DND-41 (cell line): ENCODE measurements around the gene PTPRG.

Experiments
- CTCF ChIP-seq: IDR thresholded peaks from 2 replicates; pipeline ENCODE4 v1.5.1; 2012; ENCODE audit warnings: borderline replicate concordance, low read length, moderate library complexity, mild to moderate bottlenecking; ENCODE audit not compliant: poor library complexity, severe bottlenecking; ENCODE audit errors: extremely low read depth
- EZH2 ChIP-seq: IDR thresholded peaks from 3 replicates; pipeline ENCODE4 v1.6.1; 2012; ENCODE audit warnings: borderline replicate concordance, low read depth, mild to moderate bottlenecking, moderate library complexity, low read length, inconsistent platforms; ENCODE audit not compliant: severe bottlenecking

GRCh38 chr3:61563313-61564271 lies 2.2 kb downstream of the PTPRG start:
- TF ChIP-seq CTCF (no peak), EZH2 (no peak)
